Loucy (cell line): ENCODE results near the gene MEMO1.

ENCODE experiments used
- H2AFZ ChIP-seq: fragments of 200-600 bp; sonication (generic); 2 replicates; pipeline ENCODE4 v1.6.0; 2016; ENCODE audit warnings: antibody characterized with exemption, mild to moderate bottlenecking, low read length, moderate library complexity
- H3F3A ChIP-seq: fragments of 200-600 bp; 2 replicates; pipeline ENCODE4 v1.6.0; 2016; ENCODE audit warnings: antibody characterized with exemption, low read depth, mild to moderate bottlenecking
- H3K27me3 ChIP-seq: fragments of 200-600 bp; sonication (generic); 2 replicates; pipeline ENCODE4 v1.6.1; 2014; ENCODE audit warnings: low read length, mild to moderate bottlenecking; ENCODE audit not compliant: insufficient read depth, poor library complexity, severe bottlenecking
- H3K36me3 ChIP-seq: fragments of 200-600 bp; sonication (generic); 2 replicates; pipeline ENCODE4 v1.6.1; 2016; ENCODE audit warnings: low read length; ENCODE audit not compliant: insufficient read depth
- H3K4me1 ChIP-seq: fragments of 200-600 bp; sonication (generic); 2 replicates; pipeline ENCODE4 v1.5.1; 2014; ENCODE audit warnings: low read length, mild to moderate bottlenecking; ENCODE audit not compliant: insufficient read depth, poor library complexity, severe bottlenecking
- H3K4me2 ChIP-seq: fragments of 200-600 bp; sonication (generic); 2 replicates; pipeline ENCODE4 v1.6.0; 2014; ENCODE audit warnings: antibody characterized with exemption, low read length, low read depth, mild to moderate bottlenecking; ENCODE audit not compliant: poor library complexity, severe bottlenecking
- H3K4me3 ChIP-seq: fragments of 200-600 bp; sonication (generic); 2 replicates; pipeline ENCODE4 v1.5.1; 2014; ENCODE audit warnings: low read length, mild to moderate bottlenecking, mixed read lengths; ENCODE audit not compliant: poor library complexity, severe bottlenecking
- H3K79me2 ChIP-seq: fragments of 200-600 bp; sonication (generic); 2 replicates; pipeline ENCODE4 v1.6.1; 2014; ENCODE audit warnings: low read length; ENCODE audit not compliant: insufficient read depth
- H3K9ac ChIP-seq: fragments of 200-600 bp; sonication (generic); 2 replicates; pipeline ENCODE4 v1.6.0; 2014; ENCODE audit warnings: mild to moderate bottlenecking, low read depth, low read length, moderate library complexity; ENCODE audit not compliant: poor library complexity, severe bottlenecking
- H3K9me2 ChIP-seq: fragments of 200-600 bp; sonication (generic); replicated peaks from 2 replicates; pipeline ENCODE4 v1.6.1; 2016; ENCODE audit warnings: low read depth, low read length, mixed read lengths
- H3K9me3 ChIP-seq: fragments of 200-600 bp; sonication (generic); 2 replicates; pipeline ENCODE4 v1.6.1; 2014; ENCODE audit warnings: mild to moderate bottlenecking, antibody characterized with exemption, low read length, low read depth; ENCODE audit not compliant: insufficient read depth
- H4K20me1 ChIP-seq: fragments of 200-600 bp; sonication (generic); 2 replicates; pipeline ENCODE4 v1.6.0; 2014; ENCODE audit warnings: antibody characterized with exemption, low read length, mild to moderate bottlenecking; ENCODE audit not compliant: insufficient read depth, poor library complexity, severe bottlenecking
- CTCF ChIP-seq: fragments of 200-600 bp; sonication (generic); conservative IDR thresholded peaks from 2 replicates; pipeline ENCODE4 v1.5.1; 2014; ENCODE audit warnings: mild to moderate bottlenecking, antibody characterized with exemption, low read length
- EZH2phosphoT487 ChIP-seq: fragments of 200-600 bp; IDR thresholded peaks from 2 replicates; pipeline ENCODE4 v1.6.1; 2018; ENCODE audit warnings: antibody characterized with exemption, mild to moderate bottlenecking, moderate library complexity, borderline replicate concordance

The MEMO1 gene

GRCh38 chr2:31925517-31925916 lies 85.3 kb downstream of the MEMO1 start:
- no peaks in the 10 kb centered on the region for H3K9me2 ChIP-seq
- H3K4me2 ChIP-seq = no peak overlapping the region
- no peak overlapping the region for H3K4me3 ChIP-seq
- H3K36me3 ChIP-seq = peaks cover 14% of the 10 kb centered on the region; the same call in 1 of the 2 replicates
- no peaks in the 10 kb centered on the region for H3K27me3 ChIP-seq
- peaks cover 2% of the 10 kb centered on the region for H3K4me1 ChIP-seq
- no peak overlapping the region for H2AFZ ChIP-seq
- H4K20me1 ChIP-seq = peaks cover 9% of the 10 kb centered on the region
- H3K9ac ChIP-seq = no peak overlapping the region
- TF ChIP-seq EZH2phosphoT487 (no peak), CTCF (no peak)
- no peaks in the 10 kb centered on the region for H3K79me2 ChIP-seq
- H3K9me3 ChIP-seq = no peaks in the 10 kb centered on the region
- no peaks in the 10 kb centered on the region for H3F3A ChIP-seq

GRCh38 chr2:31923662-31924061 lies 87.1 kb downstream of the MEMO1 start:
- Histone ChIP-seq H3K9me2 (no peaks in the 10 kb centered on the region), H3K9me3 (no peaks in the 10 kb centered on the region), H3K4me1 (peaks cover 2% of the 10 kb centered on the region), H3K4me2 (no peak overlapping the region), H3K4me3 (no peak overlapping the region), H3K9ac (no peak overlapping the region), H2AFZ (no peak overlapping the region), H3F3A (no peaks in the 10 kb centered on the region), H4K20me1 (peaks cover 9% of the 10 kb centered on the region), H3K36me3 (peaks cover 18% of the 10 kb centered on the region; the same call in 1 of the 2 replicates), H3K79me2 (no peaks in the 10 kb centered on the region), H3K27me3 (no peaks in the 10 kb centered on the region)
- TF ChIP-seq CTCF = no peak

- Histone ChIP-seq H3F3A (no peaks in the 10 kb centered on the region), H2AFZ (no peak overlapping the region), H3K4me2 (no peak overlapping the region), H3K9me2 (no peaks in the 10 kb centered on the region), H3K9me3 (no peaks in the 10 kb centered on the region), H3K9ac (no peak overlapping the region), H3K79me2 (no peaks in the 10 kb centered on the region), H3K27me3 (no peaks in the 10 kb centered on the region), H3K36me3 (peaks cover 18% of the 10 kb centered on the region; the same call in 1 of the 2 replicates), H4K20me1 (peaks cover 9% of the 10 kb centered on the region), H3K4me3 (no peak overlapping the region), H3K4me1 (peaks cover 2% of the 10 kb centered on the region)
- TF ChIP-seq CTCF (no peak), EZH2phosphoT487 (no peak)
These were observed 88.0 kb downstream of the MEMO1 start for GRCh38 chr2:31922542-31923408.
